ENCODE results near the gene TMEM178B.

TMEM178B gene

GRCh38 chr7:141475679-141476078, 401.8 kb downstream of the TMEM178B start:
- no peak overlapping the region for H3K27ac ChIP-seq
- DNase-seq (ENCODE audit: low spot score) = no peak
- POLR2A ChIA-PET (ENCODE audit: low non-redundant PET) = no interaction called here
- CTCF ChIA-PET = no interaction called here
- TF ChIP-seq, protein P1, sequence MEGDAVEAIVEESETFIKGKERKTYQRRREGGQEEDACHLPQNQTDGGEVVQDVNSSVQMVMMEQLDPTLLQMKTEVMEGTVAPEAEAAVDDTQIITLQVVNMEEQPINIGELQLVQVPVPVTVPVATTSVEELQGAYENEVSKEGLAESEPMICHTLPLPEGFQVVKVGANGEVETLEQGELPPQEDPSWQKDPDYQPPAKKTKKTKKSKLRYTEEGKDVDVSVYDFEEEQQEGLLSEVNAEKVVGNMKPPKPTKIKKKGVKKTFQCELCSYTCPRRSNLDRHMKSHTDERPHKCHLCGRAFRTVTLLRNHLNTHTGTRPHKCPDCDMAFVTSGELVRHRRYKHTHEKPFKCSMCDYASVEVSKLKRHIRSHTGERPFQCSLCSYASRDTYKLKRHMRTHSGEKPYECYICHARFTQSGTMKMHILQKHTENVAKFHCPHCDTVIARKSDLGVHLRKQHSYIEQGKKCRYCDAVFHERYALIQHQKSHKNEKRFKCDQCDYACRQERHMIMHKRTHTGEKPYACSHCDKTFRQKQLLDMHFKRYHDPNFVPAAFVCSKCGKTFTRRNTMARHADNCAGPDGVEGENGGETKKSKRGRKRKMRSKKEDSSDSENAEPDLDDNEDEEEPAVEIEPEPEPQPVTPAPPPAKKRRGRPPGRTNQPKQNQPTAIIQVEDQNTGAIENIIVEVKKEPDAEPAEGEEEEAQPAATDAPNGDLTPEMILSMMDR (conservative IDR thresholded peaks at IDR 0.05; ENCODE audit: low read depth) = no peak

DNA sequence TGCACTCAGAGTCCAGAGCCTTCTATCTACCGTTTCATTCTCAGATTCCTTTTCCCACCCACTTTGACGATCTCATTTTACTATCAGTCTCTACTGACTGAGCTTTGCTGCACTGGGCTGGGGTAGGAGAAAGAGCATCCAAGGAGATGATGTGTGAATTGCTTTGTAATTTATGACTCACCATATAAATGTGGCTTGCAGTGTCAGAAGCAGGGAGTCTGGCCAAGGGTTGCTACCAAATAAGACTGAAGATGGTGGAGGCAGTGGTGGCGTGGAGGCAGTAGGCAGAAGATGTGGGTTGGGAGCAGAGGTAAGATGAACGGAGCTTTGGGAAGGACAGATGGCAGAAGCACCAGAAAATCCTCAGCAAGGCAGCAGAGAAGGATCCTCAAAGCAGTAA, 404.0 kb downstream of the TMEM178B start:
- CTCF ChIA-PET = no interaction called here
- DNase-seq (ENCODE audit: low spot score) = no peak
- POLR2A ChIA-PET (ENCODE audit: low non-redundant PET) = no interaction called here
- no peak overlapping the region for H3K27ac ChIP-seq
- TF ChIP-seq, protein P1 (conservative IDR thresholded peaks at IDR 0.05; ENCODE audit: low read depth) = no peak

GRCh38 chr7:141478845-141479244, 405.0 kb downstream of the TMEM178B start:
- DNase-seq (ENCODE audit: low spot score) = no peak
- H3K27ac ChIP-seq = no peak overlapping the region
- ChIA-PET CTCF (no interaction called here), POLR2A (ENCODE audit: low non-redundant PET) (no interaction called here)
- TF ChIP-seq, protein P1 (conservative IDR thresholded peaks at IDR 0.05; ENCODE audit: low read depth) = no peak

- CTCF ChIA-PET = no interaction called here
- H3K27ac ChIP-seq = no peak overlapping the region
- TF ChIP-seq, protein P1 (conservative IDR thresholded peaks at IDR 0.05; ENCODE audit: low read depth) = no peak
- POLR2A ChIA-PET (ENCODE audit: low non-redundant PET) = no interaction called here
- DNase-seq (ENCODE audit: low spot score) = no peak
These were observed 407.1 kb downstream of the TMEM178B start for GRCh38 chr7:141480953-141481352.

DNA sequence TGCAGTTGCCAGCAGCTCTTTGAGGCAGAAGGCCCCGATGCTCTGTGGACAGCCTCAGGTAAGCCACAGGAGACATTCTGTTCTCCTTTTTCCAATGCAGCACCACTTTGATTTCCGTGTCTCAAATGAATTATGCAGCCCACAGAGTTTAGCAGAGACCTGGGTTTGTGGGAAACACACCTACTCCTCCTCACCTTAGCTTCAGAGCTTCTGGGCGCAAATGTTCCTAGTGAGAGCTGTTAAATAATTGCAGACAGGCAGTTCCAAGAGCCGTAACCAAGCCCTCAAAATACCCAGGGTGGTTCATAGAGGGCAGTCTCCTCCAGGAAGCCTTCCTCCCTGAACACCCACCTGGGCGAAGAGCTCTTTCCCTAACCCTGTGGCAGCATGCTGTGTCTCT, 408.1 kb downstream of the TMEM178B start:
- TF ChIP-seq, protein P1 (conservative IDR thresholded peaks at IDR 0.05; ENCODE audit: low read depth) = no peak
- no peak overlapping the region for H3K27ac ChIP-seq
- ChIA-PET POLR2A (ENCODE audit: low non-redundant PET) (no interaction called here), CTCF (no interaction called here)
- no peak for DNase-seq (ENCODE audit: low spot score)

DNA sequence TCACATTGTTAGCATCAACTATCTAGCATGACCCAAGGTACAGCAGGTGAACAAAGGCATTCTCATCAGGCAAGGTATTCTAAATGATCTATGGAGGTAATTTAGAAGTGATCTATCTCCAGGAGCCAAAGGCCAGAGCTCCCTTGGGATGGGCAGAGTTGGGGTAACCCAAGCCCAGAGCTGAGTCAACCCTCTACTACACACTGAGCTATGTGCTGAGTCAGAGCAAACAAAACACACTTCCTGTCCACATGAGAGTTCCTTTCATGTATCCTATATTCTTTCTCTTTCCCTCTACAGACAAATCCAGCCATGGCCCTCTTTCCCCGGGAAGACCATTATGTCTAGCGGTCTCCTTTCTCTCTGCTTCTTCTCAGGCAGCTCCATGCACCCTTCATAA, 409.2 kb downstream of the TMEM178B start:
- no peak overlapping the region for H3K27ac ChIP-seq
- DNase-seq (ENCODE audit: low spot score) = no peak
- POLR2A ChIA-PET (ENCODE audit: low non-redundant PET) = interaction anchor here (0.6 kb wide), 1 partner anchor 51 kb away, joined by 6 read pairs; no protein-coding TSS in a partner anchor
- CTCF ChIA-PET = no interaction called here
- TF ChIP-seq, protein P1 (conservative IDR thresholded peaks at IDR 0.05; ENCODE audit: low read depth) = no peak

DNA sequence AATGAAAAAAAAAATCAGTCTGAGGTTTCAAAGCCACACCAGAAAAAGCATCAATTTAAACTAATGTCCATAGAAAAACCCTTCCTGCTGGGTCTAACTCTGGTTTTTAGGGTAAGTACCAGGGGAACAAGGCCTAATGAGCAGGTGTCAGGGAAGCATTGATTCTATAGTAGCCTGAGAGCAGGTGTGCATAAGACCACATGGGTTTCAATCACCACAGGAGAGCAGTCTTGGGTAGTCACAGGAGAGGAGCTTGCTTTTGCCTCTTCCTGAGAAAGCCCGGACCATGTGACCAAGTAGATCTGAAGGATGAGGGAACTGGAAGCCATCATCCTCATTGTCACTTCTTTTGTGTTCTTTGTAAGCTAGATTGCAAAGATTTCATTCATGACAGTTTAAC, 411.0 kb downstream of the TMEM178B start:
- TF ChIP-seq, protein P1 (conservative IDR thresholded peaks at IDR 0.05; ENCODE audit: low read depth) = no peak
- DNase-seq (ENCODE audit: low spot score) = no peak
- H3K27ac ChIP-seq = no peak overlapping the region
- POLR2A ChIA-PET (ENCODE audit: low non-redundant PET) = no interaction called here
- CTCF ChIA-PET = no interaction called here
